WTC11 (cell line): Measurements from ENCODE around the gene RTL1. TPM values are rescaled to one million over a fixed set of nuclear protein-coding genes. Genes with fewer than 3 reads are reported as not detected.

Experiments
- RORB ChIP-seq: fragments of 250-450 bp; sonication (Bioruptor Pico); IDR thresholded peaks from 2 replicates; pipeline ENCODE4 v1.9.0; 2021; ENCODE audit warnings: mild to moderate bottlenecking
- USF1 ChIP-seq: sonication (generic); formaldehyde crosslinking; IDR thresholded peaks from 2 replicates; pipeline ENCODE4 v1.8.0; 2022; ENCODE audit warnings: mild to moderate bottlenecking, missing genetic modification reagents
- ZNF396 ChIP-seq: fragments of 250-450 bp; sonication (Bioruptor Pico); IDR thresholded peaks from 2 replicates; pipeline ENCODE4 v1.8.0; 2021; ENCODE audit warnings: mild to moderate bottlenecking, moderate library complexity, borderline replicate concordance
- microRNA-seq: library from miRNA; unstranded; fragments of <30 nt; microRNA quantifications from one replicate; pipeline ENCODE4 v1.2.0, GENCODE V29; 2022; ENCODE audit warnings: borderline number of aligned reads
- total RNA-seq: library from RNA; stranded (reverse); gene quantifications from 3 replicates; pipeline ENCODE4 v1.2.3, GENCODE V29; 2021

Gene RTL1
- total RNA-seq, 1 experiment from 2014 or later, result 0.07 TPM

- no peak for TF ChIP-seq ZNF396 (CRISPR knock-in tag)
- TF ChIP-seq RORB (CRISPR knock-in tag), result no peak
- no peak for TF ChIP-seq USF1 (CRISPR knock-in tag)
These were observed 72.8 kb downstream of the RTL1 start (continued) for GRCh38 chr14:100830681-100831080.

Small RNA genes lying within 50 kb of the gene (microRNA-seq; reads per million reads assigned to microRNA genes)
- 1,492 reads per million, percentile 93 among the genes with 10 or more reads in this experiment for gene MIR127
- gene MIR136, result 35.6 reads per million, percentile 49 among the genes with 10 or more reads in this experiment
- gene MIR337, result 119 reads per million, percentile 67 among the genes with 10 or more reads in this experiment
- 1,449 reads per million, percentile 93 among the genes with 10 or more reads in this experiment for gene MIR370
- 714 reads per million, percentile 87 among the genes with 10 or more reads in this experiment for gene MIR431
- gene MIR432, result 1,820 reads per million, percentile 94 among the genes with 10 or more reads in this experiment
- 323 reads per million, percentile 79 among the genes with 10 or more reads in this experiment for gene MIR433
- 599 reads per million, percentile 85 among the genes with 10 or more reads in this experiment for gene MIR493
- gene MIR665, result 11.9 reads per million, percentile 28 among the genes with 10 or more reads in this experiment

Other genes starting within 250 kb of the RTL1 start
- gene DLK1, start 176.8 kb downstream of the RTL1 start, total RNA-seq, result 3.0 to 3.3 TPM (median 3.1 TPM) in 3 replicates
- gene MEG3, start 77.6 kb downstream of the RTL1 start, total RNA-seq, result 338 to 534 TPM (median 517 TPM) in 3 replicates